Nephron (organoid): ENCODE data around the gene TXNRD2.
"Not testable (repeated sequence)": the region's sequence is repeated elsewhere in the genome, so short reads cannot be mapped to it uniquely, and the experiment has no call there.

Experiments used
- H3K27ac Mint-ChIP-seq, 3 experiments: 2 replicates each; pipeline ENCODE4 v1.8.0; 2020; ENCODE audit warnings: mixed read lengths in 3 of 3, mild to moderate bottlenecking in 2 of 3, moderate library complexity in 1 of 3
- H3K27me3 Mint-ChIP-seq: 2 replicates; pipeline ENCODE4 v1.8.0; 2021; ENCODE audit warnings: low read depth, mild to moderate bottlenecking, moderate library complexity, mixed read lengths
- H3K36me3 Mint-ChIP-seq: 2 replicates; pipeline ENCODE4 v1.8.0; 2020; ENCODE audit warnings: low read depth, mixed read lengths
- H3K4me1 Mint-ChIP-seq: 2 replicates; pipeline ENCODE4 v1.8.0; 2020; ENCODE audit warnings: mixed read lengths
- H3K4me3 Mint-ChIP-seq, 3 experiments: 2 replicates each; pipeline ENCODE4 v1.8.0; 2020; ENCODE audit warnings: mild to moderate bottlenecking in 3 of 3, mixed read lengths in 3 of 3, moderate library complexity in 2 of 3
- H3K9me3 Mint-ChIP-seq: 2 replicates; pipeline ENCODE4 v1.8.0; 2020; ENCODE audit warnings: mixed read lengths
- CTCF ChIP-seq, 3 experiments: fragments of 200-600 bp; sonication (generic); IDR thresholded peaks; one replicate each; pipeline ENCODE4 v1.5.0; 2021; ENCODE audit warnings: antibody characterized with exemption in 3 of 3; ENCODE audit not compliant: unreplicated experiment in 3 of 3

TXNRD2 gene

GRCh38 chr22:19885841-19886592, 55.6 kb downstream of the TXNRD2 start:
- H3K4me3 Mint-ChIP-seq: no peak overlapping the region

GRCh38 chr22:19884954-19885751, 56.5 kb downstream of the TXNRD2 start:
- Mint-ChIP-seq H3K9me3 (no peaks in the 10 kb centered on the region), H3K27me3 (peaks cover 13% of the 10 kb centered on the region), H3K4me1 (peaks cover 26% of the 10 kb centered on the region), H3K27ac (peak overlapping the region in 1 of 3 experiments; percentile 19), H3K4me3 (no peak overlapping the region), H3K36me3 (peaks cover 4% of the 10 kb centered on the region)
- no peak for TF ChIP-seq CTCF (IDR thresholded peaks at IDR 0.05; ENCODE audit: unreplicated experiment in 3 of 3)

More at GRCh38 chr22:19885841-19886592, 55.6 kb downstream of the TXNRD2 start:
- Mint-ChIP-seq H3K36me3 (peaks cover 4% of the 10 kb centered on the region), H3K27ac (peak overlapping the region in 1 of 3 experiments; percentile 19), H3K9me3 (no peaks in the 10 kb centered on the region), H3K27me3 (peaks cover 16% of the 10 kb centered on the region), H3K4me1 (peaks cover 21% of the 10 kb centered on the region)
- no peak for TF ChIP-seq CTCF (IDR thresholded peaks at IDR 0.05; ENCODE audit: unreplicated experiment in 3 of 3)

GRCh38 chr22:19884161-19884953, 57.3 kb downstream of the TXNRD2 start:
- Mint-ChIP-seq H3K27ac (no peak overlapping the region), H3K4me1 (peaks cover 28% of the 10 kb centered on the region), H3K36me3 (peaks cover 4% of the 10 kb centered on the region), H3K27me3 (peaks cover 13% of the 10 kb centered on the region), H3K4me3 (no peak overlapping the region), H3K9me3 (no peaks in the 10 kb centered on the region)
- TF ChIP-seq CTCF (IDR thresholded peaks at IDR 0.05; ENCODE audit: unreplicated experiment in 3 of 3): no peak

DNA sequence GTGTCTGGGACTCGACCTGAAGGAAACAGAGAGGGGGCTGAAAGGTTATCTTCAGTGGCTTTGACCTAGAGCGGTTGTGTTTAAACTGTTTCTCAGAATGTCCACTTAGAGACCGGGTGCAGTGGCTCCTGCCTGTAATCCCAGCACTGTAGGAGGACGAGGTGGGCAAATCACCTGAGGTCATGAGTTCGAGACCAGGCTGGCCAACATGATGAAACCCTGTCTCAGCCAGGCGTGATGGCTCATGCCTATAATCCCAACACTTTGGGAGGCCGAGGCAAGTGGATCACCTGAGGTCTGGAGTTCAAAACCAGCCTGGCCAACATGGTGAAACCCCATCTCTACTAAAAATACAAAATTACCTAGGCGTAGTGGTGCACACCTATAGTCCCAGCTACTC, 58.2 kb downstream of the TXNRD2 start:
- H3K36me3 Mint-ChIP-seq, H3K4me3 Mint-ChIP-seq, H3K27ac Mint-ChIP-seq, H3K9me3 Mint-ChIP-seq: not testable (repeated sequence)
- H3K4me1 Mint-ChIP-seq: peaks cover 35% of the 10 kb centered on the region
- H3K27me3 Mint-ChIP-seq: peaks cover 13% of the 10 kb centered on the region

- TF ChIP-seq CTCF (IDR thresholded peaks at IDR 0.05; ENCODE audit: unreplicated experiment in 3 of 3): no peak
- H3K36me3 Mint-ChIP-seq: peaks cover 4% of the 10 kb centered on the region
Observed at GRCh38 chr22:19882446-19883381, 58.9 kb downstream of the TXNRD2 start.

More at GRCh38 chr22:19882446-19883381, 58.9 kb downstream of the TXNRD2 start:
- H3K27me3 Mint-ChIP-seq: peaks cover 13% of the 10 kb centered on the region
- peaks cover 42% of the 10 kb centered on the region for H3K4me1 Mint-ChIP-seq
- H3K27ac Mint-ChIP-seq: no peak overlapping the region
- no peaks in the 10 kb centered on the region for H3K9me3 Mint-ChIP-seq
- H3K4me3 Mint-ChIP-seq: no peak overlapping the region
